ENCODE data around the gene IMMP2L. TPM values are rescaled to one million over a fixed set of nuclear protein-coding genes. Genes with fewer than 3 reads are reported as not detected.

IMMP2L gene
- total RNA-seq, 2 donors from 2014 or later = 21.7 to 27.5 TPM

DNA sequence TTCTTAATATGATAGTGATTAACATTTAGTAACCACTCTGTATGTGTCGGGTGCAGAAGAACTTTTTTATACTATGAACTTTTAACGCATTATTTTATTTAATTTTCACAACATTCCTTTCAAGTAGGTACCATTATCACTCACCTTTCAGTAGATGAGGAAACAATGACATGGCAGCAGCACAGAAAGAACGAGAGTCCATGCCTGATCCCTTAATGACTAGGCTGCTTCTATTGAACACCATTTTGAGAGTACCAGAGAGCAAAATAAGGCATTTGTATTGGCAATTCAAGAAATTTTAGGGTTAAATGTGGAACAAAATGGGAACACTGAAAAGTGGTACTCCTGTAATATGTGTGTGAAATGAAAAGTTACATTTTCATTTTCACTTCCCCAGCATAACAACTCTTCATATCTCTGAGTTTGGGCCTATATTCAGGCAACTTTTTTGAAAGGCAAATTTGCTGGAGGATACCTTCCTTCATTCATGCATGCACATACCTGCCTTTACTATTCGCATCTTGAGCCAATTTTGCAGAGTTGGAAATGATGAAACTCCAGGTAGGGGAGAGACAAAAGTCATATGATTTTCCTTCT lies 458.5 kb downstream of the IMMP2L start:
- DNase-seq (no peak), ATAC-seq (replicated peaks in 1 of 2) (peak; percentile 65 to 72)
- peak overlapping the region; percentile 52 to 73 for H3K4me3 Mint-ChIP-seq
- H3K4me1 Mint-ChIP-seq (ENCODE audit: low read depth) = peaks cover 71% of the 10 kb centered on the region
- H3K27me3 Mint-ChIP-seq (ENCODE audit: low read depth) = no peaks in the 10 kb centered on the region
- H3K27ac Mint-ChIP-seq = peak overlapping the region; percentile 85
- H3K9me3 Mint-ChIP-seq = no peaks in the 10 kb centered on the region
- peaks cover 2 to 38% of the 10 kb centered on the region in 2 donors for H3K36me3 Mint-ChIP-seq (ENCODE audit: insufficient read depth in 2 of 2)

DNA sequence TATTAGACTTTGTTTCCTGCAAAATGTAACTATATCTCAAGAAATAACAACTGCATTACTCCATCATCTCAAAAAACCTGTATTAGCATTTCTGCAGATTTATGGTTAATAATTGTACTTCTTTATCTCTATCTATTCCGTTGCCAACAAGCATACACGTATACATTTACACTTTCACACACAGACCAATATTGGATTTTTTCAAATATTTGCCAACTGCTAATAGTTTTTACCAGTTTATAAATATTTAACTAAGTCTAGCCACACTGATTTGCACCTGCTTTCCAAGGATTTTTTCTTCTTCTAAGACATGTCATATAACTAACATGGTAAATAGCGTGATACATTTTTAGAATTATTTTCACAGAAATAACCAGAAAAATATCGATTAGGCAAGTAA lies 459.2 kb downstream of the IMMP2L start:
- Mint-ChIP-seq H3K9me3 (no peaks in the 10 kb centered on the region), H3K4me3 (peak overlapping the region; percentile 13 to 73), H3K27me3 (ENCODE audit: low read depth) (no peaks in the 10 kb centered on the region), H3K36me3 (ENCODE audit: insufficient read depth in 2 of 2) (peaks cover 2 to 33% of the 10 kb centered on the region in 2 donors), H3K27ac (peak overlapping the region; percentile 85), H3K4me1 (ENCODE audit: low read depth) (peaks cover 72% of the 10 kb centered on the region)
- DNase-seq (no peak), ATAC-seq (replicated peaks in 1 of 2) (no peak)

DNA sequence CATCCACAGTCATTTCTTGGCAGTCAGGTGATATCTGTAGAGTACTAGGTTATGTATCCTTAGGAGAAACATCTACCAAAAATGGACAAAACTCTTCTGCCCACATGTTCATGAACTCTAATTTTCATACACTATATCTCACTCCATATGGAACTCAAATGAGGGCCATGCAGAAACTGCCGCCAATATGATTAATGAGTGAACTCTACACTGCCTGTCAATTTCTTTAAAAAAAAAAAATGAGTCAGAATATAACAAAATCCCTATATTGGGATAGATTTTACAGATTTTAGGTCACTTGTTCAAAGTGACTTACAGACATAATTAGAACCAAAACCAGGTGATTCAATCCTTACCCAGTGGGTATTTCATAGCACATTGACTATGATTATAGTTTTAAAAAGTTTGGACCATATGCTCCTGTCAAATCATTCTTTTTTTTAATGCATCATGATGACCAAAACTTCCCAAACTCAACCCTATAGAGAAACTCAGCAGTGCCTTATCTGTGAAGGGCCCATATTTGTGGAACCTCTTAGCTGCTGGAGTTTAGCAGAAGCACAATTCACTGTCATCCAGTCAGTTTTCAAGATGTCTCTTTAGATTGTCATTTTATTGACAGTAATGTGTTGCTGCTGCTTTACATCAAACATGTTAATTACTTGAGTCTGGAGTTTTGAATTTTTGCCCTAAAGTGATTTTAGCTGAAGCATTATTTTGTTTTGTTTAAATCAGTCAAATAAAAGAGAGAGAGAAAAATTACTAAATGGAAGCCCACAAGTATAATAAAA lies 460.2 kb downstream of the IMMP2L start:
- peak overlapping the region; percentile 69 for H3K27ac Mint-ChIP-seq
- H3K27me3 Mint-ChIP-seq (ENCODE audit: low read depth) = no peaks in the 10 kb centered on the region

DNA sequence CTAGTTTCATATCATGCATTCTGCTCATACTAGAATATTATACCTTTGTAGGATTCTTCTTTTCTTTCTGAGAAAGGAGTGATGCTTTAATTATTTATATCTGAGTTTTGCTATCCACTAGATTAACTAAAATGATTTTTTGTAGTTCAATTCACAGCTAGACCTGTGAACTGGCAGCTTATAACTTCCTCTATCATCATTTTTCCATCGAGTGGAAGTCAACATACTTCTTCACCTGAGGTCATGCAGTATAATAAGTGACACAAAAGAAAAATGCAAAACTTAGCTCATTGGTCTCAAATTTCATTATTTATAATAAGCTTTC lies 463.4 kb downstream of the IMMP2L start:
- no peaks in the 10 kb centered on the region for H3K27me3 Mint-ChIP-seq (ENCODE audit: low read depth)
- H3K4me3 Mint-ChIP-seq = peak overlapping the region; percentile 42 to 88
- H3K36me3 Mint-ChIP-seq (ENCODE audit: insufficient read depth in 2 of 2) = peaks cover 2 to 26% of the 10 kb centered on the region in 2 donors
- peak overlapping the region; percentile 70 for H3K27ac Mint-ChIP-seq
- DNase-seq = no peak
- H3K4me1 Mint-ChIP-seq (ENCODE audit: low read depth) = peaks cover 76% of the 10 kb centered on the region
- ATAC-seq (replicated peaks in 1 of 2) = no peak
- no peaks in the 10 kb centered on the region for H3K9me3 Mint-ChIP-seq

More for the DNA sequence above, 460.2 kb downstream of the IMMP2L start:
- DNase-seq (no peak), ATAC-seq (replicated peaks in 1 of 2) (peak; percentile 41 to 66)
- peaks cover 77% of the 10 kb centered on the region for H3K4me1 Mint-ChIP-seq (ENCODE audit: low read depth)
- no peaks in the 10 kb centered on the region for H3K9me3 Mint-ChIP-seq
- peaks cover 2 to 33% of the 10 kb centered on the region in 2 donors for H3K36me3 Mint-ChIP-seq (ENCODE audit: insufficient read depth in 2 of 2)
- peak overlapping the region in 1 of 2 donors; percentile 50 for H3K4me3 Mint-ChIP-seq

DNA sequence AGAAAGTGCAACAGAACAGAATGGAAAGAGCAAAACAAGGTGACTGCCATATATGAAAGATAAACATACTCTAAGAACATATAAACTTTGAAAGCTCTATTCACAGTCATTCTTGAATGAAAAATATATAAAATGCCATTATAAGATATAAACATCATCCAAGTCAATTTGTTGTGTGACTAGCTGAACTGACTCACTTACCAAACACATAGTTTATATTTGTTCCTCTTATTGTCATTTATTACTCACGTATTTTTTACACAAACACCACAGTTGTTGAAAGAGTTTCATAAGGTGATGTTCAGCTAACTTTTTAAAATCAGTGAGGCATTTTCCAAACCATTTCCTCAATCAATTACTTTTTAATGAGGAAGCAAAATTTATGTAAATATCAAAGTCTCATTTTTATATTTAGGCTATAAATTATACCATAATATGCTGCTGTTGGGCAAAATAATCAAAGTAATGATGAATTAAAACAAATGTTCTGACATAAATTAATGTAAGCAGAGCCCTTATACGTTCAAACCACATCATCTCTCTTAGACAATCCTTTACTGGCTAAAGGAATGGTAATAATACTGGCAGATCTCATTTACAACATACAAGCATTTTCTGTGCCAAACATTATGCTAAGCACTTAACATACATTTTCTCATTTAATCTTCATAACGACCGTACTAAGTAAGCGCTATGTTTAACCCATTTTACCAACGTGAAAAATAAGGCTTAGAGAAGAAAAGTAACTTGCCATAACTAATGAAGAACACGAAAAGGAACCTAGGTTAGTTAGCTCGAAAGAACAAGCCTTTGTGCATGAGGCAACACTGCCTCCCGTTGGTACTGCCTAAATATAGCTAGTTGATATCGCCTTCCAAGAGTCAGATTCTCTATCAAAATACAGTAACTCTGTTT lies 464.0 kb downstream of the IMMP2L start:
- Mint-ChIP-seq H3K27me3 (ENCODE audit: low read depth) (no peaks in the 10 kb centered on the region), H3K4me1 (ENCODE audit: low read depth) (peaks cover 75% of the 10 kb centered on the region), H3K9me3 (no peaks in the 10 kb centered on the region), H3K27ac (peak overlapping the region; percentile 91), H3K4me3 (peak overlapping the region; percentile 42 to 88), H3K36me3 (ENCODE audit: insufficient read depth in 2 of 2) (peaks cover 0 to 24% of the 10 kb centered on the region in 2 donors)
- peak; percentile 48 to 62 for DNase-seq
- peak; percentile 72 to 80 for ATAC-seq (replicated peaks in 1 of 2)

DNA sequence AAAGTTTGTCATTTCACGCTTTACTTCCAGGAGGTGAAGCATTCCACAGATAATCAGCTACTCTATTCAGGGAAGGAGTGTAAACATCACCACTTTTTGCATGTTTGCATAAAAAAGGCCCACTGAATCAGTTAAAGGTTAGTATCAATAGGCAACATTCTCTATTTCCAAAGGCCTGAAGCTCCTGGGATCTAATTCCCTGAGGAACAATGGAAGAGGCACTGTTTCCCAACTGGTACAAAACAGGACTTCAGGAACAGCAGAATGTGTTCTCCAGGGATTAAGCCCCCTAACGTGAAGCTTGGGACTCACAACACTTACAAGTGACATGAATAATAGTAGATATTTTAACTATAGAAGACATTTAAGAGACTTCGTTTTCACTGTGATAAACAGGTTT lies 465.3 kb downstream of the IMMP2L start:
- Mint-ChIP-seq H3K27ac (peak overlapping the region; percentile 40), H3K4me3 (peak overlapping the region; percentile 65 to 79), H3K36me3 (ENCODE audit: insufficient read depth in 2 of 2) (peaks cover 0 to 21% of the 10 kb centered on the region in 2 donors), H3K9me3 (no peaks in the 10 kb centered on the region), H3K4me1 (ENCODE audit: low read depth) (peaks cover 79% of the 10 kb centered on the region), H3K27me3 (ENCODE audit: low read depth) (no peaks in the 10 kb centered on the region)
- no peak for ATAC-seq (replicated peaks in 1 of 2)
- no peak for DNase-seq

DNA sequence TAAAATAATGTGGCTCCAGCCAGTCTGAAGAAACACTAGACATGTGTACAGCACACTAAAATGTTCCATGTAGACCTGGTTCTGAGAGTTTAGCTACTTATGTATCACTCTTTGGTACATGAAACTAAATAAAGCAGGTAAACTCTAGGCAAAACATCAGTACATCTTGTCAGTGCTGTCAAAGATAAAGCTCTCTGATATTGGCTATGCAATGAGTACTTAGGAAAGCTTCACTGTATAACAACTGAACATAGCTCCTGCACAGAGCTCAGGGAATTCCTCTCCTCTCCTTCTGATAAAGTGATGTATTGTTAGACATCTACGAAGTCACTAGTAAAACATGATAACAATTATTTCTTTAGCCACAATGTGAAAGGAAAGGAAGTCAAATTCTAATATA lies 467.9 kb downstream of the IMMP2L start:
- Mint-ChIP-seq H3K27ac (peak overlapping the region; percentile 100), H3K4me1 (ENCODE audit: low read depth) (peaks cover 77% of the 10 kb centered on the region), H3K9me3 (no peaks in the 10 kb centered on the region), H3K4me3 (peak overlapping the region; percentile 88 to 96), H3K36me3 (ENCODE audit: insufficient read depth in 2 of 2) (peaks cover 0 to 18% of the 10 kb centered on the region in 2 donors), H3K27me3 (ENCODE audit: low read depth) (no peaks in the 10 kb centered on the region)
- no peak for DNase-seq
- peak; percentile 34 to 40 for ATAC-seq (replicated peaks in 1 of 2)

DNA sequence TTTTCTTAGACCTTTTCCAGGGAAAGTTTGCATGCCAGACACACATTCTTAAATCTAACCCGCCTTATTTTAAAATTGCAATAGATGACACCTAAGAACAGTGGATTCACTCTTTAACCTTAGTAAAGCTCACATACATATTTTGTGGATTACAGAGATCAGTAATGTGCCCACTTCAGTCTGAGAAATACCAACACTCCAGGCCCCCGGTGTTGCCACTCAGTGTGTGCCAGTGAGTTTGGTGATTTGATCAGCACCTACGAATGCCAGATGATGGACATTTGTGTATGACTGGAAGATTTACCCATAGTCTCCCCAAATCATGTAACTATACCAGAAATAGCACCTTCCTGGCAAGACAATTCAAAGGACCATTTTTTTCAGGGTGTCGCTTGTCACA lies 468.8 kb downstream of the IMMP2L start:
- ATAC-seq (replicated peaks in 1 of 2) (peak; percentile 41 to 42), DNase-seq (no peak)
- no peaks in the 10 kb centered on the region for H3K9me3 Mint-ChIP-seq
- peak overlapping the region; percentile 100 for H3K27ac Mint-ChIP-seq
- H3K4me3 Mint-ChIP-seq = peak overlapping the region; percentile 88 to 96
- H3K27me3 Mint-ChIP-seq (ENCODE audit: low read depth) = no peaks in the 10 kb centered on the region
- H3K36me3 Mint-ChIP-seq (ENCODE audit: insufficient read depth in 2 of 2) = peaks cover 0 to 18% of the 10 kb centered on the region in 2 donors
- peaks cover 76% of the 10 kb centered on the region for H3K4me1 Mint-ChIP-seq (ENCODE audit: low read depth)

DNA sequence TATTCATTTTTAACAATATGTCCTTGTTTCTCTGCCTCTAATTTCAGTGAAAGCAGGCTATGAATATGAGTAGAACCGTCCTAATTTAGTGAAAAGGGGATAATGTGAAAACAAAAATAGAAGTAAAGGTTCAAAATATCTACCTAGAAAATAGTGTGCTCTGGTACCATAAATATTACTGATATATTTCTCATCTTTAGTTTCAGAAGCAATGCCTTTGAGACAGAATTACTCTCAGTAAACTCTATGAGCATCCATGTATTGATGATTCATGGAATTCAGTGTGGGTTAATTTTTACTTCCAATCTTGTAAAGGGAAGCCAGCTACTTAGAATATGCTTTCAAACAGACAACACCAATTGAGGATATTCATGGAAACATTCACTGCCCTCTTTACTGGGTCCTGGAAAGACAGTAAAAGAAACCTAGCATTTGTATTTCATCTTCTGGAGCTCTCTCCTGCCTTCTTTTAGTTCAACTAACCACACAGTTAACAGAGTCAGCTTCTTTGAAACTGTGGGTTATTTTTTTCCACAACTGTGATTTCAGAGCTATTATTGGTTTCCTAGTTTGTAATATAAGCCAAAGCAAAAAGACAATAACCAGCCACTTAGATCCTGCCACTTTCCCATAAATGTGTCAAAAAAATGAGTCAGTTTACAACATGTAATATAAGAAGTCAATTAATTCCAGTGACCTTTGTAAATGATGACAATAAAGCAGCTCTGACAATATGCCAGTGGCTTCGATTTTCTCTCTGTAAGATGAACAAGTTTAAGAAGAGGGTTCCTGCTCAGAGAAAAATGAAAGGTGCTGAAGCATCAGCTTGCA lies 469.7 kb downstream of the IMMP2L start:
- no peaks in the 10 kb centered on the region for H3K27me3 Mint-ChIP-seq (ENCODE audit: low read depth)
- H3K4me3 Mint-ChIP-seq = peak overlapping the region; percentile 88 to 96
- no peaks in the 10 kb centered on the region for H3K9me3 Mint-ChIP-seq
- H3K36me3 Mint-ChIP-seq (ENCODE audit: insufficient read depth in 2 of 2) = peaks cover 0 to 18% of the 10 kb centered on the region in 2 donors
- no peak for DNase-seq
- peak overlapping the region; percentile 100 for H3K27ac Mint-ChIP-seq
- peak; percentile 17 to 27 for ATAC-seq (replicated peaks in 1 of 2)
- peaks cover 76% of the 10 kb centered on the region for H3K4me1 Mint-ChIP-seq (ENCODE audit: low read depth)

DNA sequence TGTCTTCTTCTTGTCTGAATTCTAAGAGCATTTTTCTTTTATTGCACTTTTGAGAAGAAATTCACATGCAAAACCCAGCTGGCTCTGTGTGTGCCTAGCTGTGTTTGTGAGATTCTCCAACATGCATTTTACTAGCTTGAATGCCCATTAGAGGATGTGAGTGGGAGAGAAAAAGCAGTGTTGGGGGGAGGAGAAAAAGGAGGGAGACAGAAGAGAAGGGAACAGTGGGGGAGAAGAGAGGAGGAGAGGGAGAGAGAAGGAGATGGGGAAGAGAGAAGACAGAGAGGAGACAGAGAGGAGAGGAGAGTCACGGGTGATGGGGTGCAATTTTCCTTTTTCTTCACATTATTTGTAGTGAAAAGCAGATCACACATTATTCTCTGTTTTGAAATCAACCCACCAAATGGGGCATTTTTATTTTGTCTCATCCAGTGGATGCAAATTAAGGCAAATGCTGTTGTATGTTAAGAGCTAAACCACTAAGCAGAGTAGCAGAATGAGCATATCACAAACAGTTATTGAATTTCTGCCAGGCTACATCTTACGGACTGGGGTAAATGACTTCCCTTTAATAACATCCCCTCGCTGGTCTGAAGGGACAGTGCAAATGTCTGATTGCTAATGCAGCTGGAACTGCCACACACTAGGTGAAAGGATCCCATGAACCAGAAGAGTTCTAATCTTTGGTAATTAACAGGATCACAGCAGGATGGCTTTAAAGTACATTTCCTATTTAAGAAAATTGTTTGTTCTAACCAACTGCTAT lies 470.5 kb downstream of the IMMP2L start:
- Mint-ChIP-seq H3K4me1 (ENCODE audit: low read depth) (peaks cover 77% of the 10 kb centered on the region), H3K9me3 (no peaks in the 10 kb centered on the region), H3K36me3 (ENCODE audit: insufficient read depth in 2 of 2) (peaks cover 0 to 18% of the 10 kb centered on the region in 2 donors), H3K27ac (peak overlapping the region; percentile 100), H3K4me3 (peak overlapping the region; percentile 88 to 96), H3K27me3 (ENCODE audit: low read depth) (no peaks in the 10 kb centered on the region)
- ATAC-seq (replicated peaks in 1 of 2) (peak in 1 of 2 donors; percentile 37), DNase-seq (no peak)

DNA sequence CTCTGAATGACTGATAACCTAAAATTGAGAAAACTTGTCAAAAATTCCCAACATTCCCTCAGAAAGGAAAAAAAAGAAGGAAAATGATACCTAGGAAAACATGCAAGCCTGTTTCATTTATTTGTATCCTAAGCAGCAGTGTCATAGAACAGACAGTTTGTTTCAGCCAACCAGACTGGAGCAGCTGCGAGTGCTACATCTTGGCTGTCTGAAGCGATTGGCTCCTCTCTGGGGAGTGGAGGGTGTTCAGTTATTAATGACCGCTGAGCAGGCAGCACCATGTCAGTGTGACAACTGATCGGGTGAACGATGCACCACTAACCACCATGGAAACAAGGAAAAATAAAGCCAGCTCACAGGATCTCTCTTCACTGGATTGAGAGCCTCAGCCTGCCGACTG lies 471.4 kb downstream of the IMMP2L start, which contains the start of gene LRRN3:
TSS of gene LRRN3 (plus strand) at position 282 of the 400 bp plus-strand sequence. CDS start 31,646 bp downstream, outside the sequence.
- DNase-seq = peak in 1 of 2 donors; percentile 52
- H3K4me1 Mint-ChIP-seq (ENCODE audit: low read depth) = peaks cover 77% of the 10 kb centered on the region
- no peaks in the 10 kb centered on the region for H3K27me3 Mint-ChIP-seq (ENCODE audit: low read depth)
- no peaks in the 10 kb centered on the region for H3K9me3 Mint-ChIP-seq
- peak; percentile 56 to 68 for ATAC-seq (replicated peaks in 1 of 2)
- peak within 1 kb of the TSS; percentile 88 to 96 for H3K4me3 Mint-ChIP-seq
- H3K27ac Mint-ChIP-seq = peak within 1 kb of the TSS; percentile 100
- H3K36me3 Mint-ChIP-seq (ENCODE audit: insufficient read depth in 2 of 2) = peaks cover 0 to 16% of the 10 kb centered on the region in 2 donors

Measured in activated T-cell treated with anti-CD3 and anti-CD28 coated beads, Interleukin-2, amount 50 U/mL, for 72 hours (primary cell).